Gastroesophageal sphincter (tissue), 3 donors: Measurements from ENCODE around the gene RAB19.

Experiments used
- CTCF ChIP-seq, 4 experiments: fragments of 200-600 bp in 2 of 4; fragments of 450-650 bp in 2 of 4; sonication (generic) in 1 of 4; IDR thresholded peaks; one replicate each; pipeline ENCODE4 v1.5.1; 2017 to 2019; ENCODE audit warnings: antibody characterized with exemption in 4 of 4, mild to moderate bottlenecking in 2 of 4, moderate library complexity in 2 of 4
- POLR2A ChIP-seq, 2 donors: fragments of 450-650 bp; IDR thresholded peaks; one replicate each; pipeline ENCODE4 v1.6.1; 2017; ENCODE audit warnings: antibody characterized with exemption in 2 of 2, mild to moderate bottlenecking in 2 of 2, moderate library complexity in 1 of 2
- POLR2AphosphoS5 ChIP-seq: sonication (generic); formaldehyde crosslinking; IDR thresholded peaks from one replicate; pipeline ENCODE4 v1.6.1; 2017; ENCODE audit warnings: antibody characterized with exemption

GRCh38 chr7:140448781-140449480 lies 45.1 kb downstream of the RAB19 start:
- TF ChIP-seq CTCF (IDR thresholded peaks at IDR 0.05): no peak
- no peak for TF ChIP-seq POLR2AphosphoS5
- no peak for TF ChIP-seq POLR2A (IDR thresholded peaks at IDR 0.05)
